OCI-LY7 (cell line): Measurements from ENCODE around the gene PRKD1.

Experiments
- EZH2phosphoT487 ChIP-seq: fragments of 200-600 bp; sonication (generic); IDR thresholded peaks from 2 replicates; pipeline ENCODE4 v1.6.1; 2018; ENCODE audit warnings: low read depth, borderline replicate concordance, mild to moderate bottlenecking, mixed run types, antibody characterized with exemption, low read length, moderate library complexity, mixed read lengths
- TF ChIP-seq, protein P1 (sequence below): fragments of 200-600 bp; sonication (generic); conservative IDR thresholded peaks from 2 replicates; pipeline ENCODE4 v1.5.1; 2014; ENCODE audit warnings: mild to moderate bottlenecking, antibody characterized with exemption, low read length, moderate library complexity, mixed read lengths

DNA sequence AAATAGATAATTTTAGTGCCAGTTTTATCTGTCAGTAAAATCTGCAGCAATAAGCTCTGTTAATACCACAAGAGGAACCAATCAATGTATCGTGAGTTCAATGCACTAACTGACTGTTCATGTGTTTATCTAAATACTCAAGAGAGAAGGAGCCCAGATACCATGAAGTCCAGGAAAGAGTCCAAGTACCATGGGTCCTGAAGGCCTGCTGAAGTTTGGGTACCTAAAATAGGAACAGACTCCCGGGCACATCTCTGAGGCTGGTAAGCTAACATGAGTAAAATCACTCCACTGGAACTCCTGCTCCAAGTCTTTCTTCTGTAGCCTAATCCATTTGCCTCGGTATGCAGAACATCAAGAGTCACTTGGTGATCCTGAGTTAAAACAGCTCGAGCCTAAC lies 71.1 kb downstream of the PRKD1 start:
- TF ChIP-seq, protein P1, sequence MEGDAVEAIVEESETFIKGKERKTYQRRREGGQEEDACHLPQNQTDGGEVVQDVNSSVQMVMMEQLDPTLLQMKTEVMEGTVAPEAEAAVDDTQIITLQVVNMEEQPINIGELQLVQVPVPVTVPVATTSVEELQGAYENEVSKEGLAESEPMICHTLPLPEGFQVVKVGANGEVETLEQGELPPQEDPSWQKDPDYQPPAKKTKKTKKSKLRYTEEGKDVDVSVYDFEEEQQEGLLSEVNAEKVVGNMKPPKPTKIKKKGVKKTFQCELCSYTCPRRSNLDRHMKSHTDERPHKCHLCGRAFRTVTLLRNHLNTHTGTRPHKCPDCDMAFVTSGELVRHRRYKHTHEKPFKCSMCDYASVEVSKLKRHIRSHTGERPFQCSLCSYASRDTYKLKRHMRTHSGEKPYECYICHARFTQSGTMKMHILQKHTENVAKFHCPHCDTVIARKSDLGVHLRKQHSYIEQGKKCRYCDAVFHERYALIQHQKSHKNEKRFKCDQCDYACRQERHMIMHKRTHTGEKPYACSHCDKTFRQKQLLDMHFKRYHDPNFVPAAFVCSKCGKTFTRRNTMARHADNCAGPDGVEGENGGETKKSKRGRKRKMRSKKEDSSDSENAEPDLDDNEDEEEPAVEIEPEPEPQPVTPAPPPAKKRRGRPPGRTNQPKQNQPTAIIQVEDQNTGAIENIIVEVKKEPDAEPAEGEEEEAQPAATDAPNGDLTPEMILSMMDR: no peak
- TF ChIP-seq EZH2phosphoT487: no peak
